GM19025 (cell line): ENCODE measurements around the gene RGS19.

Experiments
- ATAC-seq: cut with Tn5 transposase; IDR thresholded peaks from one replicate; pipeline ENCODE4 v1.9.1; 2021; ENCODE audit warnings: mild to moderate bottlenecking, low read depth, moderate library complexity; ENCODE audit not compliant: unreplicated experiment

RGS19 gene

DNA sequence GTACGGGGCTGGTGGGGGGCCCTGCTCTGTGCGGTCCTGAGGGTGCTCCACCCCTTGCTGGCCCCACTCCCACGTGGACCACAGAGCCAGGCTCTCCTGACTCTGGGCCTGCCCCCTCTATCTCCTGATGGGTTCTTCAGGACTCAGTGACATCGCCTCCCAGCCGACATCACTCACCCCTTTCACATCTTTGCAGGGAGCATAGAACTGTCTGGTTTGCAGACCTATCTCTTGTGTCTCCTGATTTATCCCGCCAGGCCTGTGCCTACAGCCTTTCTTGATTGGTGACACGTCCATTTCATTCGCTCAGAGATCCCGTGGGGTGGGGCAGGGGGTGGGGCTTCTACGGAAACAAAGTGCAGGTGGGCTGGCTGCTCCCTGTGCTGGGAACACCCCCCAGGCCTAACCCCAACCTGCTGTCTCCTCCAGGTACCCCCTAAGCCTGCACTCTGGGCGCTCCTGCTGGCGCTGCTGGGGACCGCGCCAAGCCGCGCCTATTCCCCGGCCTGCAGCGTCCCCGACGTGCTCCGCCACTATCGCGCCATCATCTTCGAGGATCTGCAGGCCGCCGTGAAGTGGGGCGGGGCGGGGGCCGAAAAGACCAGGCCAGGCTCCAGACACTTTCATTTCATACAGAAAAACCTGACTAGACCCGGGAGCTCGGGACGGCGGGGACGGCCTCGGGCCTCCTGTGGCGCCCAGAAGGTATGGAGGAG lies 41.7 kb downstream of the RGS19 start:
- no peak for ATAC-seq

DNA sequence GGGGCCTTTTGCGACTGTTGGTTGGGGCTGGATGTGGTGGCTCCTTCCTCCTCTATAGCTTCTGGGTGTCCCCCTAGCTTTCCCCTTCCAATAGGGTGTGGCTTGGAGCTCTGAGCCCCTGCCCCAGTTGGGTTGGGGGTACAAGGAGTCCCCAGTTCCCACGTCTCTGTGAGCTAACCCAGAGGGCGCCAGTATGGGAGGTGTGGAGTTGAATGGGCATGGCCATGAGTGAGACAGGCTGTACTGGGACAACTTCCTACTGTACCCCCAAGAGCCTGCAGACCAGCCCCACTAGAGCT lies 42.2 kb downstream of the RGS19 start:
- ATAC-seq = no peak

DNA sequence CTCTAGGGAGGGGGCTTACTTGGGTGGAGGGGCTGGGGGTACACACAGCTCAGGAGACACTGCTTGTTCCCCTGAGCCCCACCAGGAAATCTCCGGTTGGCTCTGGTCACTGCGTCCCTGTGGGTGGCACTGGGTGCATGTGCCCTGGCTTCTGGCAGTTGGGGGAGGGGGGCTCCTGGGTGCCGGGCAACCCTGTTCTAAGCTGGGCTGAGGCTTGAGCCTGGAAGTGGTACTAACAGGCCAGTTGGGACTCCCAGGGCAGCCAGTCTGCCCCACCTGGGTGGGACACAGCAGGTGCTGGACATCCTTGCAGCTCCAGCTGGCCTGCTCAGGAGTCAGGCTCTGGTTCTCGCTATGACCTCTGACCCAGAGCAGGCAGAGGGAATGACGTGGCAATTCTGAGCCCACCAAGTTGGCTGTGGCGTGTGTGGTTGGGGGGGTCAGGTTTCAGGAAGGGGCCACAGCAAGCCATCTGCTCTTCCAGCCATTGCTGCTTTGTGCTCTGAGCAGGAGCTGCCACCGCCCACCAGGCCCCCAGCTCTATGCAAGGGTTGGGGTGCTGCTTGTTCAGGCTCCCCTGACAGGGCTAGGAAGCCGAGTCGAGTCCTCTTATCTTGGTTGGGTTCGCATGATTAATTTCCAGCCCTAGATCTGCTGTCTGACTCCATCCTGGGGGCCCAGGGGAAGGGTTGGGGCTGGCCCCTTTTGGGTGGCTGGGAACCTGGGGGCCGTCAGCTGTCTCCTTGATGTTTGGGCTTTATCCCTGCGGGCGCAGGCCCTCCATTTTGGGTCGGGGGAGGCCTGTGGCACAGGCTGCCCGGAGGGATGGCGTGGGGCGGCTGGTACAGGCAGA lies 42.7 kb downstream of the RGS19 start:
- ATAC-seq = no peak

DNA sequence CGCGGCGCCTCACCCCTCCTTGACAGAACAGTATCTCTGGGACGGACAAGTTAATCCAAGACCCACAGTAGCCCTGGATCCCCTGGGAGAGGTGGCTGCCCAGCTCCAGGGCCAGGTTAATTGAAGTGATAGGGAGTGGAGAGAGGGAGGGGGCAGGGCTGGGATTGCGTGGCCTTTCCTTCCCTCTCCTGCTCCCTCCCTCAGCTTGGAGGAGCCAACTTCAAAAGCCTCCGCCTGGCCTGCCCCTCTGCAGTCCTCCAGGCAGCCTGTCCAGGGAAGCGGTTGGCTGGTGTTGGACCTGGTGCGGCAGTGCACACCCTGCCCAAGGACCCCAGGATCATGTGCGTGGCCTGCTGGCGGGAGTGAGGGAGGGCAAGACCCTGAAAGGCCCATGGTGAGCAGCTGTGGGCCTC lies 43.4 kb downstream of the RGS19 start, which contains the start of gene C20orf204:
C20orf204 (plus strand) TSS at position 250 of the 413 bp plus-strand sequence; CDS start at position 392, 142 bp downstream.
- no peak for ATAC-seq

DNA sequence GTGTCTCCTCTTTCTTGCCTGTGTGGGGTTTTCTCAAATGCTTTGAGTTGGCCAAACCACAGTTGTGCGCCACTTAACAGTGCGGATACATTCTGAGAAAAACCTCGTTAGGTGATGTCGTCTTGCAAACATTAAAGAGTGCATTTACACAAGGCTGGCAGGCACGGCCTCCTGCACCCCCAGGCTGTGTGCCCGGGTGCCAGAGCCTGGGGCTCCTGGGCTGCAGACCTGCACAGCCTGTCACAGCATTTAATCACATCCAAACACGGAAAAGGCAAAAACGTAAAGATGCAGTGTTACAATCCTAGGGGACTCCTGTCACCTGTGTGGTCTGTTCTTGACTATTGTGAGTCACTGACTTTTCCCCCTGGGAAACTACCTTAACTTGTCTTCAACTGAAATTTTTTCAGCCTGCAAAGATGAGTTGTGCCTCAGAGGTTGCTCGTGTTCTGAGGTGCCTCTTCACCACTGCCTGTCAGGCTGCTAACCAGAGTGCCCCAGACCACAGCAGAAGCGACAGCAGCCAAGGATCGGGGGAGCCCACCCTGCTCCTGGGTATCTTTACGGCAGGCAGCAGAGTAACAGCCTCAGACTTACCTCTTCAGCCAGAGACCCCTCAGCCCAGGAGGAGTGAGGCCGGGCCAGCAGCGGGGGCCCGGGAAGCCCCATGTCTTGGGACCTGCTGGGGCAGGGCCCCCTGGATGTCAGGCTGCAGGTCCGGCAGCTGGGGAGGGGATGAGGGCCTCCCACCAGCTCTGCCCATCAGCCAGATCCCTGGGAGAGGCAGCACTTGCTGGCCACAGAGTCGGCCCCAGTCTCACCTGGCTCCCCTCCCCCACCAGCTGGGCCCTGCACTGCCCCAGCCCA lies 44.0 kb downstream of the RGS19 start:
- no peak for ATAC-seq

DNA sequence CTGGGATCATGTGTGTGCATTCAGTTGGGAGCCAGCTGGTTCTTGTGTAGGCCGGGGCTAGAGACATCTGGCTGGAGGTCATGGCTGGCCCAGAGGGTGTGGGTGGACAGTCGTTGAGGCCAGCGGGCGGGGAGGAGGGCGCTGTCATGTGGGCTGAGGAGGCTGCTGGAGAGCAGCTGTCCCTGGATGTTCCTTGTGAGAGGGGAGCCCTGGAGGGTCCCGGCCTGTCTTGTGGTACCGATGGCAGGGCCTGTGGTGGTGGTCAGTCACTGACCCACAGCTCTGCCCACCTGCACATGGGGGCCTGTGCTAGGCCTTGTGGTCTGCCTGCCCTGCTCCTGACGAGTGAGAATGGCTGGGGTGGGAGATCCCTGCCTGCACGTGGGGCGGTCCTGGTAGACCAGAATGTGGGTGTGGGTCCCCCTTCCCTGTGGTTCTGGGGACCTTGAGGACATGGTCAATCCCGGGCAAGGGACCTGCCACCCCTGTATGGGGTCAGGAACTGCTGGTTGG lies 45.3 kb downstream of the RGS19 start:
- no peak for ATAC-seq

DNA sequence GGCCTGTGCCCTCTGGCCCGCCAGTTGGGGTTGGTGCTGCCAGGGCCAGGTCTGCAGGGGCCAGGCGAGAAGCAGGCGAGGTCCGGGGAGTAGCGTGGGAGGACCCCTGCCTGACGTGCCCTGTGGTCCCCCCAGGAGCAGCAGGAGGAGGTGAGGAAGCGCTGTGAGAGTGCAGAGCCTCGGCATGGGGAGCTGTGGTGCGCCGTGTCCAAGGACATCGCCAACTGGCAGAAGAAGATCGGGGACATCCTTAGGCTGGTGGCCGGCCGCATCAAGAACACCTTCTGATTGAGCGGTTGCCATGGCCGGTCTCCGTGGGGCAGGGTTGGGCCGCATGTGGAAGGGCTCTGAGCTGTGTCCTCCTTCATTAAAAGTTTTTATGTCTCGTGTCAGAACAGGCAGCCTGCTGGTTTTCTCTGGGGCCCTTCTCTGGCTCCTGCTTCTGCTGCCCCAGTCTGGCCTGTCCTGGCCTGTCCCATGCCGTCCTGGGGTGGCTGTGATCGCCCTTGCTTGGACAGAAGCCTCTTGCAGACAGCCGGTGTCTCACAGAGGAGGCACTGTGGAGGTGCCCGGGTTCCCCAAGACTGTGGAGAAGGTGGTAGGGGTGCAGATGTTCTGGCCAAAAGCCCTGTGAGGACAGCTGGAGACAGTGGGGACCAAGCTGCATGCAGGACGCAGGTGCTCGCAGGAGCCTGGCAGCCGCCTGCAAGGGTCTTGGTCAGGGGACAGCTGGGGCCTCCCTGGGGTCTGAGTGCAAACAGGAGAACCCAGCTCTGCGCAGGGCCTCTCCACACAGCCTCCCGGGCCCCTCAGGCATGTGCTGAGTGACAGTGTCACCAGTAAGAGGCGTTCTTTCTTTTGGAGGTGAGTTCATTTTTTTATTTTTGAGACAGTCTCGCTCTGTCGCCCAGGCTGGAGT lies 46.4 kb downstream of the RGS19 start:
- ATAC-seq = no peak

DNA sequence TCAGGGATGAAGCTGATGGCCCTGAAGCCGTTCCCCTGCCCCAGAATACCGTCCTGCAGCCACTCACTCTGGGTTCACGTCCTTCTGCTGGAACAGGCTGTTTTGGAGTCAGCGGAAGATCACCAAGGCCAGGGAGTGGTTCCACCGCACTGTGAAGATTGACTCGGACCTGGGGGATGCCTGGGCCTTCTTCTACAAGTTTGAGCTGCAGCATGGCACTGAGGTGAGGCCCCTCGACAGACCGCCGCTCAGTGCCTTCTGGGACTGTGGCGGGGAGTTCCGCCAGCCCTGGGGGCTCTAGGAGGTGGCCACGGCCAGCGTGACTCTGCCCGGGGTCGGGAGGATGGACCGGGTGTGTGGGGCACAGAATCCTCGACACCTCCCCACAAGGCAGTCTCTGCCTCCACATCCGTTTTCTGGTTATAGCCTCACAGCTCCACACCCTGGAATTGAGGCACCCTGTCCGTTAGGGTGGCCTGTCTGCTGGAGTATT lies 47.5 kb downstream of the RGS19 start:
- ATAC-seq = no peak

DNA sequence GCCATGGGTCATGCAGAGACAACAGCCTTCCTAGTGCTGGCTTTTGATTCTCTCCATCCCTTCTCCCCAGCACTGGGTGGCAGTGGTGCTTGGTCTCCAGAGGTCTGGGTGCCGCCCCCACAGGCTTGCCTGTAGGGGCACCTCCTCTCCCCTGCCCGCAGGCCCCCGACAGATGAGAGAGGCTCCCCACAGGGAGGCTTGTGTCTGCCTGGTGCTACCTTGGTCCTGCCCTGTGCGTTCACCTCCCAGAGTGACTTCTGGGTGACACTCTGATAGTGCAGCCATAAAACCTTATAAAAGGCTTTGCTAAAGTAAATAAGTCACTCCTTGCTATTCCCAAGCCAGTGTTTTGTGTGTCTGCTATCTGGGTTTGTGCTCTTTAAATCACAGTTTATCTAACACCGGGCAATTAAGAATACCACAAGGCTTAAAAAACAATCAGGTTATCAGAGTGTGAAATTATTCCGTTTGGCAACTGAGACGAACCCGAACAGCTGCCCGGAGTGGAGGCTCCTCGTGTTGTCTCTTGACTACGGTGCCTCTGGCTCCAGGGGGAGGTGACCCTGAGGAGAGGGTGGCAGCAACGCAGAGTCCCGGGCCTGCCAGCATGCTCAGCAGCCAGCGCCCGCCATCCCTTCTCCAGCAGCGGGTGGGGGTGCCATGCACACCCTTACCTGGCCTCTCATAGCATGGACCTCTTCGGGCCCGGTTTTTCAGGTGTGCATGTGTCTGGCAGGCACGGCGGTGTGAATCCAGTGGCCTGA lies 48.8 kb downstream of the RGS19 start:
- ATAC-seq = no peak

DNA sequence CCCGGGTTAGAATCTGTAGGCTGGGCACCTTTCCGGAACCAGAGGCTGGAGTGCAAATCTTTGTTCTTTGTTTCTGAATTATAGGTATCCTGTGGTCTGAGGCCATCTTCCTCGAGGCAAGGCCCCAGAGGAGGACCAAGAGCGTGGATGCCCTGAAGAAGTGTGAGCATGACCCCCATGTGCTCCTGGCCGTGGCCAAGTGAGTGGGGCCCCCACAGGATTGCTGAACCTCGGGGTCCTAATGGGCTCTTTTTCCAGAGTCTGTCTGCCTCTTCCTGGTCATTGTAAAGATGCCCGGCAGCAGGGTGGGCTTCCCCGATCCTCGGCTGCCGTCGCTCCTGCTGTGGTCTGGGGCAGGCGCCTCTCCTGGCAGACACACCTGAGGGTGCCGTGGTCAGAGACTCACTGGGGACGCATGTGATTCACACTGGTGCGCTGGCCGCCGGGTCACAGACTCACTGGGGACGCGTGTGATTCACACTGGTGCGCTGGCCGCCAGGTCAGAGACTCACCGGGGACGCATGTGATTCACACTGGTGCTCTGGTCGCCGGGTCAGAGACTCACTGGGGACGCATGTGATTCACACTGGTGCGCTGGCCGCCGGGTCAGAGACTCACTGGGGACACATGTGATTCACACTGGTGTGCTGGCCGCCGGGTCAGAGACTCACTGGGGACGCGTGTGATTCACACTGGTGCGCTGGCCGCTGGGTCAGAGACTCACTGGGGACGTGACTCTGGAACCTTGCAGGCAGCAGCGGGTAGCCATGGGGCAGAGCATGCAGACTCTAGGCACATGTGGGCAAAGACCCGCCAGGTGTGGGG lies 49.8 kb downstream of the RGS19 start:
- no peak for ATAC-seq

DNA sequence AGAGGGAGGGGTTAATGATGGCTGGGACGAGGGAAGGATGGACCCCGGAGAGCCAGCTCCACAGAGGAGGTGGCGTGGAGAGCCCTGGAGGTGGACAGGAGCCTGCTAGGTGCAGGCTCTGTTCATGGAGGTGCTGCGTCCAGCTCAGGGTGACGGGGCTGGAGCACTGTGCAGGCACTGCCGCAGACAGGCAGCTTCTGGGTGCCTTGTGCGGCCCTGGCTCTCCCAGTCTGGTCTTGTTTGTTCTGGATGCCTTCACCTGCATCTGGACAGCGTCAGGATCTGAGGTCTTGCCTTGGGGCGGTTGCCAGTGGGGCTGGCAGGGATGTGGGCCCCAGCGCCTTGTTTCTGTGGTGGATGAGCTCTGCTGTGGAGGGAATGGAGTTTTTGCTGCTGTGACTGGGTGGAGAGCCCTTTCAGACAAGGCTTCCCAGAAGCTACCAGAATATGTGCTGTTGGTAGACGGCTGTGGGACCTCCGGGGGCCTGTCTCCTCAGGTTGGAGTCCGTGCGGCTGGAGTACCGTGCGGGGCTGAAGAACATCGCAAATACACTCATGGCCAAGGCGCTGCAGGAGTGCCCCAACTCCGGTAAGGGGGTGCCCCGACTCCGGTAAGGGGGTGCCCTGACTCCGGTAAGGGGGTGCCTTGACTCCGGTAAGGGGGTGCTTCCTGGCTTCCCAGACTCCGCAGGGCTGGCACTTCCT lies 51.2 kb downstream of the RGS19 start:
- ATAC-seq = no peak

DNA sequence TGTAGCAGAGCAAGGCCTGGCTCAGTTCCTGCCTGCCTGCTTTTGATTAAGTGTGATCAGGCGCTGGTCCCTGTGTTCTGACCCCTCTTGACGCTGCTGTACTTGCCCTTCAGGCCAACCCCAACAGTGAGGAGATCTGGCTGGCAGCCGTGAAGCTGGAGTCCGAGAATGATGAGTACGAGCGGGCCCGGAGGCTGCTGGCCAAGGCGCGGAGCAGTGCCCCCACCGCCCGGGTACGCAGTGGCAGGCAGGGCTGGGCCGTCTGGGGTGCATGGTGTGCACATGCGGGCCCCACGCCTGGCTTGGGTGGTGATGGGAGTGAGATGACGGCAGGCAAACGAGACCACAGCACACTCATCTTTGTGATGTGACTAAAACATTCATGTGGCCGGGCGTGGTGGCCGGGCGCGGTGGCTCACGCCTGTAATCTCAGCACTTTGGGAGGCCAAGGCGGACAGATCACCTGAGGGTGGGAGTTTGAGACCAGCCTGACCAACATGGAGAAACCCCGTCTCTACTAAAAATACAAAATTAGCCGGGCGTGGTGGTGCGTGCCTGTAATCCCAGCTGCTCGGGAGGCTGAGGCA lies 53.4 kb downstream of the RGS19 start:
- no peak for ATAC-seq

DNA sequence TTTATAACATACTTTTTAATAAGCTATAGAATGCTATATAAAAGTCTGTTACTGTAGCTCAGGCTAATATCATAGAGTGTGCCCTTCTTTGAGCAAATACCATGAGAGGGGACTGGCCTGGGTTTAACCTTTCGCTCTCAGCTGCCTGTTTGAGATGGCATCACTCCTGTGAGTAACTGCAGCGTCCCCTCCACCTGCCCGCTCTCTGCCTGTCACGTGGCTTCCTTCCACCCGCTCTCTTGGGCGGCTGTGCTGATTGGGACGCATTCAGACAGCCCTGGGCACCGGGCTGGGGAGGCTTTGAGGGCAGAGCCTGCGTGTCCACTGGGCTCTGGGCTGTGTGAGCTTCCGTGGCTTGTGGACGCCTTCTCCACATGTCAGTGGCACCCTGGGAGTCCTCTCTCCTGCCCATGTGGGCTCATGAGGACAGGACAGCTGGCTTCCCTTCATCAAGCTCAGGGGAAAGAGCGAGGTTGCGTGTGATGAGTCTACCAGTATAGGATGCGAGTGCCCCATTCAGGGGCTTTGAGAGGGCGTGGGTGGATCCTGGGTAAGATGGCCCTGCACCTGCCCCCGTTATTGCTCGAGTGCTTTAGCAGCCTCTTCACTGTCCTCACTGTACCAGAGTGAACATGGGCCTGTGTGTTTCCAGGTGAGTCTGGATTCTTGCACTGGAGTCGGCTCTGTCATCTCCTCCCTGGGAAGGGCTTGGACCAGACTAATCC lies 54.1 kb downstream of the RGS19 start:
- no peak for ATAC-seq

DNA sequence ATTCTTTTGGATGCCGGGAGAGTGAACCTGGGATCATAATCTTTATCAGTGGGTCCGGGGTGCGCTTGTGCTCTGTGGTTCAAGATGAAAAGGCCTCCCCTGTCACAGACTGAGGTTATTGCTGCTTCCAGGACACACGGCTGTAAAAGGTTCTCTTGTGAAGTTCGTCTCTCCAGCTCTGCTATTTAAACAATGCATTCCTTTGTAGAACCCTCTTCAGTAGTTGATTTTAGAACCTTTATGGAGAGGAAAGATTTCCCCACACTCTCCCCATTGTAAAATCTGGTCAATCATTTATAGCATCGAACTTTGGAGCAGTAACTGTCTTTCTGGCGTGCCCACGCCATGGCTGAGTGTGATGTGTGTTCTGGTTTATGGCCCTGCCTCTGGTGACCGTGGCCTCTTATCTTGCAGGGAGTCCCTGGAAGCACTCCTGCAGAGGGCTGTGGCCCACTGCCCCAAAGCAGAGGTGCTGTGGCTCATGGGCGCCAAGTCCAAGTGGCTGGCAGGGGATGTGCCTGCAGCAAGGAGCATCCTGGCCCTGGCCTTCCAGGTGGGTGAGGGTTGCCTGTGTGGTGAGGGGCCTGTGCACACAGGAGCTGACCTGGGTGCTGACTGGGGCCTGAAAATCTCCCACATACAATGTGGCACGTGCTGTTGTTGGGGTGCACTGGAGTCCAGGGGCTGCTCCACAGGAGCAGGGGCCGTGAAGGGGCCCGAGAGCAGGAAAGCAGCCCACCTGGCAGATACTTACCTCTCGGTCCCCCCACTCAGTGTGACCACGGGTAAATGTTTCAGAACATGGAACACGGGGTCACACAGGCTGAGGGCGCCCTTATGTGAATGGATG lies 55.0 kb downstream of the RGS19 start:
- ATAC-seq = no peak

DNA sequence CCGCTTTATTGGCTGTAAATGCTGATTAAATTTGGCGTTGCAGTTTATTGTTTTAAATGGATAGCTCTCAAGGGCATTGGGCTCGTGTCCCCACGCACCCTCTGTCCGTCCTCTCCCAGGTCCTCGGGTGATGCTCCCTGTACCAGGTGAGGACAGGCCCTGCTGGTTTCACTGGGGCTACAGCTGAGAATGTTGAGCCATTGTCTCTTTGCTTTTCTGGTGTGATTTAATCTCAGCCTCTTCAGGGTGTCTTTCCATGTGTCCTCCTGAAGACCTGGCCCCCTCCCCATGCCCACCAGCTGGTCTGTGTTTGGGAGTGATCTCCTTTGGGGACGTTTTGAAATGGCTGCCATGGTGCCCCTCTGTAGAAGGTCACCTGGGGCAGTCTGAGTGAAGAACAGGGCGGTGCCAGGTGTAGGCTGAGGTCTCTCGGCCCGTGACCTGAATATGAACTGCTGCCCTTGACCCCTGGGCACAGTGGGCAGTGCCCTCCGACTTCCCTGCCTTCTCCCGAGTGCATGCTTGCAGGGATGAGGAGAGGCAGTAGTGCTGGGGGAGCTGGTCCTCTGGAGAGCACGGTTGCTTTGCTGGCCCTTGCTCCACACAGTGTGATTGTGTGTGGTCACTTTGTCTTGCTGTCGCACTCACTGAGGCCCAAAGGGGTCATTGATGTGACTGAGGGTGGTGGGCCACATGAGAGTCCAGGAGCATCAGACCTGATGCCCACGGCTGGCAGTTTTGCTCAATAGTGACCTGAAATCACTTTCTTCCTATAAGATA lies 55.8 kb downstream of the RGS19 start:
- ATAC-seq = no peak
